AG04449 (cell line): Measurements from ENCODE around the gene CD248.

Experiments
- CTCF ChIA-PET: fragments of 350-600 bp; formaldehyde crosslinking; extraction: SDS; loops from one replicate; lab custom pipeline; 2021; ENCODE audit warnings: antibody characterized with exemption; lab: Yijun Ruan, JAX
- POLR2A ChIA-PET: fragments of 400-600, 350-600 bp; formaldehyde crosslinking; extraction: SDS; loops from one replicate; lab custom pipeline; 2020; ENCODE audit warnings: antibody characterized with exemption, inconsistent platforms; lab: Yijun Ruan, JAX
- DNase-seq: peaks from one replicate; pipeline ENCODE4 v3.0.0-alpha.2; 2010; ENCODE audit warnings: low read depth, low spot score
- H3K4me3 ChIP-seq: 2 replicates; pipeline ENCODE4 v1.5.1; 2011; ENCODE audit warnings: low read depth, mild to moderate bottlenecking, control low read depth, low read length
- CTCF ChIP-seq: IDR thresholded peaks from one replicate; pipeline ENCODE4 v1.5.1; 2011; ENCODE audit warnings: mild to moderate bottlenecking, moderate library complexity, low read length, control low read depth, inconsistent platforms; ENCODE audit not compliant: insufficient read depth; ENCODE audit errors: missing control alignments

The CD248 gene

GRCh38 chr11:66344550-66345315 lies 27.9 kb upstream of the CD248 start, which contains the start of gene BRMS1:
BRMS1 (minus strand) TSS chr11:66345104; CDS start chr11:66342234, 2,870 bp downstream.
- H3K4me3 ChIP-seq, result peak within 1 kb of the TSS; percentile 99
- CTCF ChIA-PET, result interaction anchor here (0.8 to 11.7 kb wide), 17 partner anchors 9 to 94 kb away, joined by 3 to 129 read pairs (median 5); partner anchors contain the start of genes MRPL11, NPAS4 and RIN1
- TF ChIP-seq CTCF, result no peak
- peak; percentile 79 for DNase-seq
- POLR2A ChIA-PET, result interaction anchor here (0.8 to 3.3 kb wide), 4 partner anchors 9 to 32 kb away, joined by 4 to 15 read pairs (median 9); partner anchors contain the start of genes CD248 and RIN1

GRCh38 chr11:66343176-66343575 lies 26.3 kb upstream of the CD248 start:
- no peak for DNase-seq
- peak overlapping the region; percentile 15 for H3K4me3 ChIP-seq
- ChIA-PET POLR2A (interaction anchor here (1.0 to 3.3 kb wide), 2 partner anchors 31 kb away, joined by 3 to 15 read pairs; no protein-coding TSS in a partner anchor), CTCF (interaction anchor here (1.4 to 11.7 kb wide), 6 partner anchors 16 to 46 kb away, joined by 5 to 129 read pairs (median 10); no protein-coding TSS in a partner anchor)
- no peak for TF ChIP-seq CTCF

- POLR2A ChIA-PET, result no interaction called here
- TF ChIP-seq CTCF, result no peak
- no peak for DNase-seq
- CTCF ChIA-PET, result interaction anchor here (0.7 to 11.7 kb wide), 4 partner anchors 12 to 47 kb away, joined by 3 to 129 read pairs (median 10); no protein-coding TSS in a partner anchor
- H3K4me3 ChIP-seq, result no peak overlapping the region
Observed at GRCh38 chr11:66341502-66342126, 24.8 kb upstream of the CD248 start.

- POLR2A ChIA-PET, result no interaction called here
- no peak for TF ChIP-seq CTCF
Observed at GRCh38 chr11:66340596-66341501, 24.0 kb upstream of the CD248 start.

GRCh38 chr11:66339686-66340483 lies 23.0 kb upstream of the CD248 start:
- CTCF ChIA-PET, result interaction anchor here (0.7 to 11.7 kb wide), 7 partner anchors 10 to 69 kb away, joined by 3 to 129 read pairs (median 4); no protein-coding TSS in a partner anchor

More at GRCh38 chr11:66340596-66341501, 24.0 kb upstream of the CD248 start:
- no peak for DNase-seq
- CTCF ChIA-PET, result interaction anchor here (0.7 to 11.7 kb wide), 7 partner anchors 11 to 68 kb away, joined by 3 to 129 read pairs (median 9); no protein-coding TSS in a partner anchor
- no peak overlapping the region for H3K4me3 ChIP-seq

More at GRCh38 chr11:66339686-66340483, 23.0 kb upstream of the CD248 start:
- no peak for TF ChIP-seq CTCF
- DNase-seq, result no peak
- no peak overlapping the region for H3K4me3 ChIP-seq
- POLR2A ChIA-PET, result no interaction called here
